Stimulated activated CD4-positive, alpha-beta T cell treated with anti-CD3 and anti-CD28 coated beads, Interleukin-4, amount 100 ng/mL, for 48 hours (primary cell): ENCODE data around the gene UBE2R2.
"Not testable (repeated sequence)": the region's sequence is repeated elsewhere in the genome, so short reads cannot be mapped to it uniquely, and the experiment has no call there.

Source experiments
- DNase-seq, 2 donors: peaks; one replicate each; pipeline ENCODE4 v3.0.0-alpha.2; 2020; ENCODE audit warnings: low read depth in 2 of 2

UBE2R2 gene

GRCh38 chr9:33843312-33843961, 26.5 kb downstream of the UBE2R2 start:
- no peak for DNase-seq

GRCh38 chr9:33846231-33846630, 29.3 kb downstream of the UBE2R2 start:
- DNase-seq = no peak

- not testable (repeated sequence) for DNase-seq
Measured at GRCh38 chr9:33847894-33848205, 30.9 kb downstream of the UBE2R2 start.

GRCh38 chr9:33850267-33850629, 33.3 kb downstream of the UBE2R2 start:
- no peak for DNase-seq

- no peak for DNase-seq
Measured at GRCh38 chr9:33850677-33851076, 33.7 kb downstream of the UBE2R2 start.

GRCh38 chr9:33851301-33851700, 34.3 kb downstream of the UBE2R2 start:
- no peak for DNase-seq

- peak; percentile 8 to 17 for DNase-seq
Measured at GRCh38 chr9:33852216-33852826, 35.4 kb downstream of the UBE2R2 start.

GRCh38 chr9:33856247-33856646, 39.3 kb downstream of the UBE2R2 start:
- DNase-seq = no peak

- no peak for DNase-seq
Measured at GRCh38 chr9:33858423-33858822, 41.5 kb downstream of the UBE2R2 start.

- no peak for DNase-seq
Measured at GRCh38 chr9:33860200-33860871, 43.4 kb downstream of the UBE2R2 start.

- no peak for DNase-seq
Measured at GRCh38 chr9:33861917-33862453, 45.0 kb downstream of the UBE2R2 start.

GRCh38 chr9:33863027-33863426, 46.1 kb downstream of the UBE2R2 start:
- not testable (repeated sequence) for DNase-seq

GRCh38 chr9:33867747-33868439, 50.9 kb downstream of the UBE2R2 start:
- DNase-seq = no peak

GRCh38 chr9:33868440-33868973, 51.5 kb downstream of the UBE2R2 start:
- DNase-seq = no peak

GRCh38 chr9:33869243-33869642, 52.3 kb downstream of the UBE2R2 start:
- not testable (repeated sequence) for DNase-seq

- DNase-seq = no peak
Measured at GRCh38 chr9:33877727-33878489, 60.9 kb downstream of the UBE2R2 start.

- DNase-seq = no peak
Measured at GRCh38 chr9:33878691-33879366, 61.9 kb downstream of the UBE2R2 start.

- peak in 1 of 2 donors; percentile 2 for DNase-seq
Measured at GRCh38 chr9:33880211-33881089, 63.5 kb downstream of the UBE2R2 start.

GRCh38 chr9:33881635-33882034, 64.7 kb downstream of the UBE2R2 start:
- no peak for DNase-seq
